Measurements from ENCODE around the gene METTL15. TPM values are rescaled to one million over a fixed set of nuclear protein-coding genes. Genes with fewer than 3 reads are reported as not detected.

Gene METTL15
- total and polyA plus RNA-seq, 2 experiments from 2014 or later, result 9.3 to 23.2 TPM

DNA sequence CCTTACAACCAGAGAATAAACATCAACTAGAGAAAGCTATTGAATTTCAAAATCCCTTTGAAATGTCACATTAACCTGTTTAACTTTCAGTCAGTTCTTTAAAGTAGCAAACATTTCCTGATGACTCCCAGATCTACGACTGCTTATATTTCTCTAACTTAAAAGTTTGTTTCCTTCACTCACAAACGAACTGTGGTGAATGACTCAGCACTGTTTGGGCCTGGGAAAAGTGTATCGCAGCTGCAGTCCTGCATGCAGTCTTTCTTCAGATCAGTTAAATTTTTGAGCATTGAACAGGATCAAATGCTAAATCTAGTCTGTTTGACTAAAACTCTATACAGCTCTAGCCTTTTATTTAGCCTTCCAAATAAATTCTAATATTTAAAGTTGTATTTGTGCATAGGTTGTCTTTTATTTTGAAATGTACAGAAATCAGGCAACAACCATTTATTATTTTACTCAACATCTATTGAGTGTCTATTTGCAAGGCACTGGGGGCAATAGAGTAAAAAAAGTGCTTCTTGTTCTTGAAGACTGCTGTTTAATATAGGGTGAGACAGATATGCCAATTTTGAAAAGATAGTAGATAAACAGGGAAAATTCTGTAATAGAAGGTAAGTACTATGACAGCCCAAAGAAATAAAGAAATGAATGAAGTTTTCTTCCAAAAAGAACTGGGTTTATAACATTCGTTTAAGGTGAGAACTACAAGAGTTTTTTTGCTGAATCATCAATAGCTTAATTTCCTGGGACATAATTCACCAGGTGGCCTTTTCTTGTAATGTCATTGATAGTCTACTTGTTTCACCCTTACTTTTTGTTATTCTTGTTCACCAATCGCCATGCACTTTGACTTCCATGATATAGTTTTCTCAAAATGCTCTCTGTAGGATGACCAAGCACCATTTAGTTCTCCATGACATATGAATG is 235.4 kb downstream of the METTL15 start:
- Histone ChIP-seq H3K9me2 (replicated peaks; ENCODE audit: insufficient read depth) (no peaks in the 10 kb centered on the region), H3K4me1 (ENCODE audit: insufficient read depth) (peaks cover 5% of the 10 kb centered on the region), H4K20me1 (ENCODE audit: insufficient read depth, poor library complexity, severe bottlenecking) (no peaks in the 10 kb centered on the region), H3K9me3 (ENCODE audit: low read depth) (no peaks in the 10 kb centered on the region), H3K36me3 (replicated peaks; ENCODE audit: insufficient read depth, low read depth) (no peaks in the 10 kb centered on the region), H3K27ac (peak overlapping the region; percentile 21), H3K4me3 (no peak overlapping the region), H2AFZ (no peak overlapping the region), H3K4me2 (peak overlapping the region; percentile 40), H3K79me2 (no peaks in the 10 kb centered on the region), H3K27me3 (no peaks in the 10 kb centered on the region)
- no peak for TF ChIP-seq EZH2phosphoT487 (IDR thresholded peaks at IDR 0.05; ENCODE audit: low read depth, severe bottlenecking, unreplicated experiment)
- TF ChIP-seq, protein P1, sequence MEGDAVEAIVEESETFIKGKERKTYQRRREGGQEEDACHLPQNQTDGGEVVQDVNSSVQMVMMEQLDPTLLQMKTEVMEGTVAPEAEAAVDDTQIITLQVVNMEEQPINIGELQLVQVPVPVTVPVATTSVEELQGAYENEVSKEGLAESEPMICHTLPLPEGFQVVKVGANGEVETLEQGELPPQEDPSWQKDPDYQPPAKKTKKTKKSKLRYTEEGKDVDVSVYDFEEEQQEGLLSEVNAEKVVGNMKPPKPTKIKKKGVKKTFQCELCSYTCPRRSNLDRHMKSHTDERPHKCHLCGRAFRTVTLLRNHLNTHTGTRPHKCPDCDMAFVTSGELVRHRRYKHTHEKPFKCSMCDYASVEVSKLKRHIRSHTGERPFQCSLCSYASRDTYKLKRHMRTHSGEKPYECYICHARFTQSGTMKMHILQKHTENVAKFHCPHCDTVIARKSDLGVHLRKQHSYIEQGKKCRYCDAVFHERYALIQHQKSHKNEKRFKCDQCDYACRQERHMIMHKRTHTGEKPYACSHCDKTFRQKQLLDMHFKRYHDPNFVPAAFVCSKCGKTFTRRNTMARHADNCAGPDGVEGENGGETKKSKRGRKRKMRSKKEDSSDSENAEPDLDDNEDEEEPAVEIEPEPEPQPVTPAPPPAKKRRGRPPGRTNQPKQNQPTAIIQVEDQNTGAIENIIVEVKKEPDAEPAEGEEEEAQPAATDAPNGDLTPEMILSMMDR (IDR thresholded peaks at IDR 0.05; ENCODE audit: poor library complexity), result no peak
- TF ChIP-seq EZH2 (IDR thresholded peaks at IDR 0.05; ENCODE audit: borderline replicate concordance), result no peak
- peak; percentile 15 for DNase-seq (ENCODE audit: low spot score)
- WGBS (ENCODE audit: low lambda C conversion rate, missing lambda C conversion rate), result 38% methylated on average over 5 of the region's 5 CpGs

- H4K20me1 ChIP-seq (ENCODE audit: insufficient read depth, poor library complexity, severe bottlenecking), result no peaks in the 10 kb centered on the region
- no peaks in the 10 kb centered on the region for H3K9me3 ChIP-seq (ENCODE audit: low read depth)
- no peaks in the 10 kb centered on the region for H3K36me3 ChIP-seq (replicated peaks; ENCODE audit: insufficient read depth, low read depth)
- TF ChIP-seq EZH2phosphoT487 (IDR thresholded peaks at IDR 0.05; ENCODE audit: low read depth, severe bottlenecking, unreplicated experiment) (no peak), EZH2 (IDR thresholded peaks at IDR 0.05; ENCODE audit: borderline replicate concordance) (no peak)
- TF ChIP-seq, protein P1 (IDR thresholded peaks at IDR 0.05; ENCODE audit: poor library complexity), result no peak
- no peak overlapping the region for H3K4me2 ChIP-seq
- no peaks in the 10 kb centered on the region for H3K9me2 ChIP-seq (replicated peaks; ENCODE audit: insufficient read depth)
- H3K27me3 ChIP-seq, result no peaks in the 10 kb centered on the region
- no peak overlapping the region for H3K27ac ChIP-seq
- no peak for DNase-seq (ENCODE audit: low spot score)
- H3K4me1 ChIP-seq (ENCODE audit: insufficient read depth), result peaks cover 5% of the 10 kb centered on the region
- H3K4me3 ChIP-seq, result no peak overlapping the region
- no peak overlapping the region for H2AFZ ChIP-seq
- no peaks in the 10 kb centered on the region for H3K79me2 ChIP-seq
These were observed 238.0 kb downstream of the METTL15 start for GRCh38 chr11:28346209-28346608.

- Histone ChIP-seq H3K79me2 (no peaks in the 10 kb centered on the region), H3K4me1 (ENCODE audit: insufficient read depth) (peaks cover 5% of the 10 kb centered on the region), H3K36me3 (replicated peaks; ENCODE audit: insufficient read depth, low read depth) (no peaks in the 10 kb centered on the region), H3K27ac (no peak overlapping the region), H4K20me1 (ENCODE audit: insufficient read depth, poor library complexity, severe bottlenecking) (no peaks in the 10 kb centered on the region), H3K4me3 (no peak overlapping the region), H2AFZ (no peak overlapping the region), H3K9me2 (replicated peaks; ENCODE audit: insufficient read depth) (no peaks in the 10 kb centered on the region), H3K4me2 (no peak overlapping the region), H3K9me3 (ENCODE audit: low read depth) (no peaks in the 10 kb centered on the region), H3K27me3 (no peaks in the 10 kb centered on the region)
- no peak for DNase-seq (ENCODE audit: low spot score)
- 100% methylated on average over 1 of the region's 1 CpG for WGBS (ENCODE audit: low lambda C conversion rate, missing lambda C conversion rate)
- TF ChIP-seq EZH2phosphoT487 (IDR thresholded peaks at IDR 0.05; ENCODE audit: low read depth, severe bottlenecking, unreplicated experiment) (no peak), EZH2 (IDR thresholded peaks at IDR 0.05; ENCODE audit: borderline replicate concordance) (no peak)
- TF ChIP-seq, protein P1 (IDR thresholded peaks at IDR 0.05; ENCODE audit: poor library complexity), result no peak
These were observed 238.5 kb downstream of the METTL15 start for GRCh38 chr11:28346721-28347120.

All from hepatocyte (in vitro differentiated cells).